ENCODE data around the gene MARK1.

DNA sequence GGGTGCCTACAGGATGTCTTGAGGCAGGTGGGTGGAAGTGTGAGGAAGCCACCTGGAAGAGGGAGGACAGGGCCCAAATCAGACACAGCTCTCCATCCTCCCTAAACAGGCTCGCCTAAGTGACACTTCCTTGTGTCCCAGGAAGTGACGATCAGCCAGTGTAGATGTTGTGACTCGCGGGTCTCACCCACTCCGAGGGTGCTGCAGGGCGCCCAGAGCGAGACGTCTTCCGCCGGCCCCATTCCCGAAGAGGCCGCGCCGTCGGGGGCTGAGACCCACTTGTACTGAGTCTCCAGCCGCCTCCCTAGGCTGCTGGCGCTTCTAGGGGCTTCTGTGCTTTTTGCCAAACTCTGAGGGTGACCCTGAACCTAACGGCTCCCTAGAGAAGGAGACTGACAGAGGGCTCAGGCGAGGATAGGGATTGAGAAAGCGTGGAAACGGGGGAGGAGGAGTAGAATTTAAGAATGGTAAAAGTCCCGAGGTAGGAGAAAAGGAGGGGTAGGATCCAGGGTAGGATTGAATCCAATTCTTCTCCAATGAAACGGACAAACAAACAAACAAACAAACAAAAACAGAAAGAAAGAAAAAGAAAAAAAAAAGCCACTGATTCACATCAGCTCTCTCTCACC, 543 bp upstream of the MARK1 start:
- TF ChIP-seq, protein P1, sequence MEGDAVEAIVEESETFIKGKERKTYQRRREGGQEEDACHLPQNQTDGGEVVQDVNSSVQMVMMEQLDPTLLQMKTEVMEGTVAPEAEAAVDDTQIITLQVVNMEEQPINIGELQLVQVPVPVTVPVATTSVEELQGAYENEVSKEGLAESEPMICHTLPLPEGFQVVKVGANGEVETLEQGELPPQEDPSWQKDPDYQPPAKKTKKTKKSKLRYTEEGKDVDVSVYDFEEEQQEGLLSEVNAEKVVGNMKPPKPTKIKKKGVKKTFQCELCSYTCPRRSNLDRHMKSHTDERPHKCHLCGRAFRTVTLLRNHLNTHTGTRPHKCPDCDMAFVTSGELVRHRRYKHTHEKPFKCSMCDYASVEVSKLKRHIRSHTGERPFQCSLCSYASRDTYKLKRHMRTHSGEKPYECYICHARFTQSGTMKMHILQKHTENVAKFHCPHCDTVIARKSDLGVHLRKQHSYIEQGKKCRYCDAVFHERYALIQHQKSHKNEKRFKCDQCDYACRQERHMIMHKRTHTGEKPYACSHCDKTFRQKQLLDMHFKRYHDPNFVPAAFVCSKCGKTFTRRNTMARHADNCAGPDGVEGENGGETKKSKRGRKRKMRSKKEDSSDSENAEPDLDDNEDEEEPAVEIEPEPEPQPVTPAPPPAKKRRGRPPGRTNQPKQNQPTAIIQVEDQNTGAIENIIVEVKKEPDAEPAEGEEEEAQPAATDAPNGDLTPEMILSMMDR (IDR thresholded peaks at IDR 0.05): no peak
- no peak for TF ChIP-seq POLR2AphosphoS5 (IDR thresholded peaks at IDR 0.05)
- TF ChIP-seq POLR2A (IDR thresholded peaks at IDR 0.05): peak; percentile 46

Data from prostate gland (tissue), 2 donors.